ENCODE data around the gene ATL1. TPM values are rescaled to one million over a fixed set of nuclear protein-coding genes. Genes with fewer than 3 reads are reported as not detected.
A peak's percentile ranks its signal among the peaks of the same experiment; 100 is the strongest.

The ATL1 gene
- total and polyA plus RNA-seq, 2 of the 13 experiments (the other 11 are each of a cell fraction or from before 2014, with no cell fraction given): 0.60 to 0.65 TPM

GRCh38 chr14:50531595-50532501 lies 28.1 kb upstream of the ATL1 start (continued):
- TF ChIP-seq, protein P1, sequence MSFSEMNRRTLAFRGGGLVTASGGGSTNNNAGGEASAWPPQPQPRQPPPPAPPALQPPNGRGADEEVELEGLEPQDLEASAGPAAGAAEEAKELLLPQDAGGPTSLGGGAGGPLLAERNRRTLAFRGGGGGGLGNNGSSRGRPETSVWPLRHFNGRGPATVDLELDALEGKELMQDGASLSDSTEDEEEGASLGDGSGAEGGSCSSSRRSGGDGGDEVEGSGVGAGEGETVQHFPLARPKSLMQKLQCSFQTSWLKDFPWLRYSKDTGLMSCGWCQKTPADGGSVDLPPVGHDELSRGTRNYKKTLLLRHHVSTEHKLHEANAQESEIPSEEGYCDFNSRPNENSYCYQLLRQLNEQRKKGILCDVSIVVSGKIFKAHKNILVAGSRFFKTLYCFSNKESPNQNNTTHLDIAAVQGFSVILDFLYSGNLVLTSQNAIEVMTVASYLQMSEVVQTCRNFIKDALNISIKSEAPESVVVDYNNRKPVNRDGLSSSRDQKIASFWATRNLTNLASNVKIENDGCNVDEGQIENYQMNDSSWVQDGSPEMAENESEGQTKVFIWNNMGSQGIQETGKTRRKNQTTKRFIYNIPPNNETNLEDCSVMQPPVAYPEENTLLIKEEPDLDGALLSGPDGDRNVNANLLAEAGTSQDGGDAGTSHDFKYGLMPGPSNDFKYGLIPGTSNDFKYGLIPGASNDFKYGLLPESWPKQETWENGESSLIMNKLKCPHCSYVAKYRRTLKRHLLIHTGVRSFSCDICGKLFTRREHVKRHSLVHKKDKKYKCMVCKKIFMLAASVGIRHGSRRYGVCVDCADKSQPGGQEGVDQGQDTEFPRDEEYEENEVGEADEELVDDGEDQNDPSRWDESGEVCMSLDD (CRISPR knock-in tag; IDR thresholded peaks at IDR 0.05; ENCODE audit: borderline replicate concordance): peak; percentile 13
- TF ChIP-seq CTCF (CRISPR knock-in tag; IDR thresholded peaks at IDR 0.05) (no peak), HES4 (CRISPR knock-in tag; IDR thresholded peaks at IDR 0.05; ENCODE audit: borderline replicate concordance) (peak; percentile 86; the same call in 1 of the 2 replicates), ZMAT3 (CRISPR knock-in tag; conservative IDR thresholded peaks at IDR 0.05) (peak; percentile 51; the same call in 1 of the 2 replicates), ZNF883 (CRISPR knock-in tag; IDR thresholded peaks at IDR 0.05; ENCODE audit: not compliant biosample characterization) (no peak), XRCC5 (optimal IDR thresholded peaks at IDR 0.05; ENCODE audit: low read length) (no peak), BORCS8-MEF2B (CRISPR knock-in tag; IDR thresholded peaks at IDR 0.05) (no peak), ZFP1 (CRISPR knock-in tag; IDR thresholded peaks at IDR 0.05) (no peak), TP53 (CRISPR knock-in tag; conservative IDR thresholded peaks at IDR 0.05) (no peak), ZNF143 (CRISPR knock-in tag; IDR thresholded peaks at IDR 0.05) (no peak), MTF2 (CRISPR knock-in tag; IDR thresholded peaks at IDR 0.05; ENCODE audit: borderline replicate concordance) (no peak), ZNF672 (CRISPR knock-in tag; IDR thresholded peaks at IDR 0.05) (no peak), ZNF607 (CRISPR knock-in tag; IDR thresholded peaks at IDR 0.05; ENCODE audit: borderline replicate concordance) (0 out of 2 replicates have a peak, but pooled peaks have one; percentile 54), ZNF850 (CRISPR knock-in tag; conservative IDR thresholded peaks at IDR 0.05) (no peak), ZNF703 (CRISPR knock-in tag; IDR thresholded peaks at IDR 0.05; ENCODE audit: borderline replicate concordance) (no peak), ZBTB1 (CRISPR knock-in tag; IDR thresholded peaks at IDR 0.05; ENCODE audit: borderline replicate concordance) (no peak), ZMYM2 (CRISPR knock-in tag; IDR thresholded peaks at IDR 0.05) (no peak), NFYC (CRISPR knock-in tag; IDR thresholded peaks at IDR 0.05) (no peak), KLF12 (CRISPR knock-in tag; IDR thresholded peaks at IDR 0.05; ENCODE audit: borderline replicate concordance) (no peak), AGO1 (IDR thresholded peaks at IDR 0.05; ENCODE audit: low read depth, low read length, poor library complexity, severe bottlenecking) (peak; percentile 68)
- TF ChIP-seq, protein P2, sequence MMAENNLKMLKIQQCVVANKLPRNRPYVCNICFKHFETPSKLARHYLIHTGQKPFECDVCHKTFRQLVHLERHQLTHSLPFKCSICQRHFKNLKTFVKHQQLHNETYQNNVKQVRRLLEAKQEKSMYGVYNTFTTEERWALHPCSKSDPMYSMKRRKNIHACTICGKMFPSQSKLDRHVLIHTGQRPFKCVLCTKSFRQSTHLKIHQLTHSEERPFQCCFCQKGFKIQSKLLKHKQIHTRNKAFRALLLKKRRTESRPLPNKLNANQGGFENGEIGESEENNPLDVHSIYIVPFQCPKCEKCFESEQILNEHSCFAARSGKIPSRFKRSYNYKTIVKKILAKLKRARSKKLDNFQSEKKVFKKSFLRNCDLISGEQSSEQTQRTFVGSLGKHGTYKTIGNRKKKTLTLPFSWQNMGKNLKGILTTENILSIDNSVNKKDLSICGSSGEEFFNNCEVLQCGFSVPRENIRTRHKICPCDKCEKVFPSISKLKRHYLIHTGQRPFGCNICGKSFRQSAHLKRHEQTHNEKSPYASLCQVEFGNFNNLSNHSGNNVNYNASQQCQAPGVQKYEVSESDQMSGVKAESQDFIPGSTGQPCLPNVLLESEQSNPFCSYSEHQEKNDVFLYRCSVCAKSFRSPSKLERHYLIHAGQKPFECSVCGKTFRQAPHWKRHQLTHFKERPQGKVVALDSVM (CRISPR knock-in tag; IDR thresholded peaks at IDR 0.05): peak; percentile 19; the same call in 1 of the 2 replicates

Measured in HepG2 (cell line).